ENCODE results near the gene TMSB15C.

Gene TMSB15C

GRCh38 chrX:104039689-104040505 lies 36.1 kb downstream of the TMSB15C start, which contains the start of gene H2BW2:
H2BW2 (plus strand) TSS chrX:104039956; CDS start chrX:104039995, 39 bp downstream.
- Histone ChIP-seq H3K4me3 (ENCODE audit: low read depth in 1 of 2, low read length in 2 of 2) (no peak within 1 kb of the TSS), H3K27ac (ENCODE audit: low read depth, low read length) (no peak within 1 kb of the TSS), H3K9ac (ENCODE audit: low read length) (no peak within 1 kb of the TSS), H3K27me3 (ENCODE audit: control insufficient read depth in 1 of 2, insufficient read depth in 2 of 2, low read length in 2 of 2) (peaks cover 0 to 9% of the 10 kb centered on the region in 2 donors), H3K4me1 (ENCODE audit: insufficient read depth, low read length) (no peaks in the 10 kb centered on the region), H3K36me3 (ENCODE audit: insufficient read depth, low read length) (no peaks in the 10 kb centered on the region), H3K9me3 (ENCODE audit: low read length) (no peaks in the 10 kb centered on the region)

All from muscle layer of colon (tissue), 2 donors.